Stomach (tissue), 4 donors: ENCODE results near the gene CALHM3.

Source experiments
- CTCF ChIP-seq, 7 experiments: fragments of 450-650 bp in 4 of 7; fragments of 200-600 bp in 3 of 7; sonication (generic) in 3 of 7; IDR thresholded peaks; one replicate each; pipeline ENCODE4 v1.5.1; 2016 to 2019; ENCODE audit warnings: antibody characterized with exemption in 7 of 7, control low read depth in 2 of 7, mild to moderate bottlenecking in 1 of 7
- EP300 ChIP-seq: sonication (generic); formaldehyde crosslinking; IDR thresholded peaks from one replicate; pipeline ENCODE4 v1.6.1; 2017; ENCODE audit warnings: antibody characterized with exemption
- POLR2A ChIP-seq, 4 donors: fragments of 450-650 bp; IDR thresholded peaks; one replicate each; pipeline ENCODE4 v1.6.1; 2016; ENCODE audit warnings: antibody characterized with exemption in 4 of 4, control low read depth in 2 of 4, mild to moderate bottlenecking in 1 of 4, moderate library complexity in 1 of 4
- POLR2AphosphoS5 ChIP-seq, 3 donors: sonication (generic); formaldehyde crosslinking; IDR thresholded peaks; one replicate each; pipeline ENCODE4 v1.6.1; 2016; ENCODE audit warnings: antibody characterized with exemption in 3 of 3

- TF ChIP-seq POLR2A (IDR thresholded peaks at IDR 0.05) (no peak), CTCF (IDR thresholded peaks at IDR 0.05) (no peak), EP300 (no peak), POLR2AphosphoS5 (IDR thresholded peaks at IDR 0.05) (no peak)
Observed at GRCh38 chr10:103497161-103497915, 18.3 kb upstream of the CALHM3 start.
